ENCODE data around the gene ANKRD33B. TPM values are rescaled to one million over a fixed set of nuclear protein-coding genes. Genes with fewer than 3 reads are reported as not detected.
A peak's percentile ranks its signal among the peaks of the same experiment; 100 is the strongest.

Gene ANKRD33B
- total RNA-seq, 1 experiment from 2014 or later, result 0.75 TPM

GRCh38 chr5:10699987-10700386 is 136.1 kb downstream of the ANKRD33B start:
- Histone ChIP-seq H3K4me3 (ENCODE audit: low read depth, low read length, poor library complexity, severe bottlenecking) (no peak overlapping the region), H3K27ac (ENCODE audit: low read depth, low read length, poor library complexity, severe bottlenecking) (no peak overlapping the region), H3K36me3 (ENCODE audit: insufficient read depth, low read length, poor library complexity, severe bottlenecking) (no peaks in the 10 kb centered on the region), H3K27me3 (replicated peaks; ENCODE audit: insufficient read depth, low read depth, low read length, poor library complexity) (no peaks in the 10 kb centered on the region), H3K4me1 (ENCODE audit: insufficient read depth, low read length, poor library complexity, severe bottlenecking) (peaks cover 24% of the 10 kb centered on the region), H3K9me3 (ENCODE audit: low read depth, low read length, poor library complexity, severe bottlenecking) (no peaks in the 10 kb centered on the region)
- no TSS peak for BruUV-seq (replicated peaks)
- ChIA-PET CTCF (no interaction called here), POLR2A (ENCODE audit: low non-redundant PET) (no interaction called here)
- no peak for DNase-seq (ENCODE audit: low spot score)
- intact Hi-C loops (cut with micrococcal nuclease; ENCODE audit: unreplicated experiment), result loop anchor here (5.0 to 10.0 kb wide), 3 partner anchors 162 to 1325 kb away; no protein-coding TSS in a partner anchor
- no peak for TF ChIP-seq CTCF (conservative IDR thresholded peaks at IDR 0.05; ENCODE audit: low read depth, low read length)
- TF ChIP-seq EZH2 (IDR thresholded peaks at IDR 0.05; ENCODE audit: borderline replicate concordance, low read depth, low read length, poor library complexity, severe bottlenecking), result no peak

- DNase-seq (ENCODE audit: low spot score), result no peak
- ChIA-PET CTCF (no interaction called here), POLR2A (ENCODE audit: low non-redundant PET) (no interaction called here)
- TF ChIP-seq EZH2 (IDR thresholded peaks at IDR 0.05; ENCODE audit: borderline replicate concordance, low read depth, low read length, poor library complexity, severe bottlenecking), result no peak
- no peak for TF ChIP-seq CTCF (conservative IDR thresholded peaks at IDR 0.05; ENCODE audit: low read depth, low read length)
- Histone ChIP-seq H3K4me1 (ENCODE audit: insufficient read depth, low read length, poor library complexity, severe bottlenecking) (peaks cover 24% of the 10 kb centered on the region), H3K9me3 (ENCODE audit: low read depth, low read length, poor library complexity, severe bottlenecking) (no peaks in the 10 kb centered on the region), H3K4me3 (ENCODE audit: low read depth, low read length, poor library complexity, severe bottlenecking) (no peak overlapping the region), H3K27ac (ENCODE audit: low read depth, low read length, poor library complexity, severe bottlenecking) (no peak overlapping the region), H3K27me3 (replicated peaks; ENCODE audit: insufficient read depth, low read depth, low read length, poor library complexity) (no peaks in the 10 kb centered on the region), H3K36me3 (ENCODE audit: insufficient read depth, low read length, poor library complexity, severe bottlenecking) (no peaks in the 10 kb centered on the region)
- intact Hi-C loops (cut with micrococcal nuclease; ENCODE audit: unreplicated experiment), result no loop called here
- BruUV-seq (replicated peaks), result no TSS peak
Measured at GRCh38 chr5:10700516-10700915, 136.6 kb downstream of the ANKRD33B start.

DNA sequence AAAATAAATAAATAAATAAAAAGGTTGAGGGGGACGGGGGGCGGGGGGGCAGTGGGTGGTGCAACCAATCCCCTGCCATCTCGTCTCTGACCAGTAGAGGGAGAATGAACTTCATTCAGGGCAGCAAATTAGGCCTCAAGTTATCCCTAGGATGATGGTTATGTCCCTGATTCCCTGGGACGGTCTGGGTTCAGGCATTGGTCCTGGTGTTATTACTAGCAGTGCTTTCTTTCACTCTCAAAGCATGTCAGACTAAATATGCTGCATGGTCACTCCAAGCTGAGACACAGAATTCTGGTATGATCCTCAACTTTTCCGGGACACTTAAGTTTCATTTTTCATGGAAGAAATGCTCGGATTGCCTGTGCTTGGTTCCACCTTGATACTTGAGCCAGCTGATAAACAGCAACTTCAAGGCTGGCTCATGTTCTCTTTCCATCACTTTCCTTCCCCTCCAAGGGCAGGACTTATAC is 137.7 kb downstream of the ANKRD33B start:
- intact Hi-C loops (cut with micrococcal nuclease; ENCODE audit: unreplicated experiment), result no loop called here
- no TSS peak for BruUV-seq (replicated peaks)
- H3K4me3 ChIP-seq (ENCODE audit: low read depth, low read length, poor library complexity, severe bottlenecking), result no peak overlapping the region
- no peak overlapping the region for H3K27ac ChIP-seq (ENCODE audit: low read depth, low read length, poor library complexity, severe bottlenecking)
- H3K4me1 ChIP-seq (ENCODE audit: insufficient read depth, low read length, poor library complexity, severe bottlenecking), result peaks cover 15% of the 10 kb centered on the region
- DNase-seq (ENCODE audit: low spot score), result peak; percentile 55
- H3K36me3 ChIP-seq (ENCODE audit: insufficient read depth, low read length, poor library complexity, severe bottlenecking), result no peaks in the 10 kb centered on the region
- H3K27me3 ChIP-seq (replicated peaks; ENCODE audit: insufficient read depth, low read depth, low read length, poor library complexity), result no peaks in the 10 kb centered on the region
- peak; percentile 58 for TF ChIP-seq CTCF (conservative IDR thresholded peaks at IDR 0.05; ENCODE audit: low read depth, low read length)
- TF ChIP-seq EZH2 (IDR thresholded peaks at IDR 0.05; ENCODE audit: borderline replicate concordance, low read depth, low read length, poor library complexity, severe bottlenecking), result no peak
- ChIA-PET POLR2A (ENCODE audit: low non-redundant PET) (no interaction called here), CTCF (no interaction called here)
- no peaks in the 10 kb centered on the region for H3K9me3 ChIP-seq (ENCODE audit: low read depth, low read length, poor library complexity, severe bottlenecking)

Data from A673 (cell line).